Osteoblast (primary cell): ENCODE measurements around the gene PIGBOS1. TPM values are rescaled to one million over a fixed set of nuclear protein-coding genes. Genes with fewer than 3 reads are reported as not detected.
A peak's percentile ranks its signal among the peaks of the same experiment; 100 is the strongest.
"Not testable (repeated sequence)": the region's sequence is repeated elsewhere in the genome, so short reads cannot be mapped to it uniquely, and the experiment has no call there.

Experiments used
- DNase-seq: peaks from one replicate; pipeline ENCODE4 v3.0.0; 2011; ENCODE audit warnings: low spot score, mixed read lengths; ENCODE audit not compliant: insufficient read length; ENCODE audit errors: missing footprints
- H2AFZ ChIP-seq: 2 replicates; pipeline ENCODE4 v1.6.0; 2011; ENCODE audit warnings: mild to moderate bottlenecking, low read length
- H3K27ac ChIP-seq: 2 replicates; pipeline ENCODE4 v1.5.1; 2011; ENCODE audit warnings: mild to moderate bottlenecking, low read depth, low read length, moderate library complexity
- H3K27me3 ChIP-seq: 2 replicates; pipeline ENCODE4 v1.6.0; 2012; ENCODE audit warnings: mild to moderate bottlenecking, control low read depth, inconsistent platforms, low read length, moderate library complexity; ENCODE audit not compliant: insufficient read depth
- H3K36me3 ChIP-seq: 2 replicates; pipeline ENCODE4 v1.5.1; 2011; ENCODE audit warnings: mild to moderate bottlenecking, low read length, control low read depth, moderate library complexity; ENCODE audit not compliant: insufficient read depth
- H3K4me1 ChIP-seq: 2 replicates; pipeline ENCODE4 v1.5.1; 2011; ENCODE audit warnings: mild to moderate bottlenecking, low read length, control low read depth, moderate library complexity; ENCODE audit not compliant: insufficient read depth
- H3K4me2 ChIP-seq: 2 replicates; pipeline ENCODE4 v1.6.0; 2011; ENCODE audit warnings: mild to moderate bottlenecking, low read length; ENCODE audit not compliant: insufficient read depth
- H3K4me3 ChIP-seq: fragments of 200-600 bp; sonication (generic); 3 replicates; pipeline ENCODE4 v1.5.1; 2012; ENCODE audit warnings: mild to moderate bottlenecking, low read length, inconsistent platforms; ENCODE audit not compliant: insufficient read depth
- H3K79me2 ChIP-seq: 2 replicates; pipeline ENCODE4 v1.6.0; 2012; ENCODE audit warnings: mild to moderate bottlenecking, low read length, control low read depth, inconsistent platforms; ENCODE audit not compliant: insufficient read depth
- H3K9me3 ChIP-seq: 2 replicates; pipeline ENCODE4 v1.5.1; 2011; ENCODE audit warnings: low read depth, low read length, control low read depth
- H4K20me1 ChIP-seq: 2 replicates; pipeline ENCODE4 v1.6.0; 2012; ENCODE audit warnings: mild to moderate bottlenecking, low read length, control low read depth; ENCODE audit not compliant: insufficient read depth
- total RNA-seq: library from RNA; depleted of rRNA; stranded (reverse); fragments of >200 nt; gene quantifications from 2 replicates; pipeline ENCODE4 v1.2.3, GENCODE V29; 2012
- TF ChIP-seq, protein P1 (sequence below): IDR thresholded peaks from 2 replicates; pipeline ENCODE4 v1.5.1; 2011; ENCODE audit warnings: mild to moderate bottlenecking, low read depth, low read length, moderate library complexity; ENCODE audit errors: extremely low read depth

PIGBOS1 gene
- total RNA-seq, 1 donor, result 10.5 TPM

DNA sequence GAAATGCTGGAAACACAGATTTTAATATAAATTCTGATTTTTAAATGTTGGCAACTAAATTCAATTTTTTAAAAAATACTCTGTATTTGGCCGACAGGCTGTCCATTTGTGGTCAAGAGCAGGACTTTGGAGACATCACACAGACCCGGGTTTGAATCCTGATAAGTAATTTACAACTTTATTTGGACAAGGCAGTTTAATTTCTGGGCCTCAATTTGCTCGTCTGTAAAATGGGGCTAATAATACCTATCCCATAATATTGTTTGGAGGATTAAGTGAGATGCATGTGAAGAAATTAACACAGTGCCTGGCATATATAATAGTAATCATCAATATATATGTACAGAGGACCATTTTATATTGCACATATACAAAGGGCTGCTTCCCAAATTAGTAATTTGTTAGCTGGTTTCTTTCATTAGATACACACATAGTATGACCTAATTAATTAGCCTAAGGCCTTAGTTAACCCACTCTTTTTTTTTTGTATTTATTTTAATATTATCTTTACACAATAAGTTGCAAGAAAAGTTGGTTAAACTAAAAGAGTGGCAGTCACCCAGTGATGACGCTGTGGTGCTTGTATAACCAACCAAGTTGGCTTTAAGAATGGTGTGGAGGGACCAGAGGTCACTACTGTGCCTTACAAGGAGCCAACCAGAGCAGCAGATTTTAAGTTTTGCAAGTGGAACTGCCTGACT lies 764 bp upstream of the PIGBOS1 start:
- Histone ChIP-seq H3K4me1 (peaks cover 9% of the 10 kb centered on the region), H3K36me3 (no peaks in the 10 kb centered on the region), H3K4me2 (peak overlapping the region; percentile 85), H3K27ac (peak overlapping the region; percentile 97), H3K27me3 (no peaks in the 10 kb centered on the region), H2AFZ (peak overlapping the region; percentile 96), H3K79me2 (peaks cover 42% of the 10 kb centered on the region), H3K4me3 (peak overlapping the region; percentile 96), H4K20me1 (no peaks in the 10 kb centered on the region), H3K9me3 (no peaks in the 10 kb centered on the region)
- DNase-seq, result peak; percentile 78
- TF ChIP-seq, protein P1, sequence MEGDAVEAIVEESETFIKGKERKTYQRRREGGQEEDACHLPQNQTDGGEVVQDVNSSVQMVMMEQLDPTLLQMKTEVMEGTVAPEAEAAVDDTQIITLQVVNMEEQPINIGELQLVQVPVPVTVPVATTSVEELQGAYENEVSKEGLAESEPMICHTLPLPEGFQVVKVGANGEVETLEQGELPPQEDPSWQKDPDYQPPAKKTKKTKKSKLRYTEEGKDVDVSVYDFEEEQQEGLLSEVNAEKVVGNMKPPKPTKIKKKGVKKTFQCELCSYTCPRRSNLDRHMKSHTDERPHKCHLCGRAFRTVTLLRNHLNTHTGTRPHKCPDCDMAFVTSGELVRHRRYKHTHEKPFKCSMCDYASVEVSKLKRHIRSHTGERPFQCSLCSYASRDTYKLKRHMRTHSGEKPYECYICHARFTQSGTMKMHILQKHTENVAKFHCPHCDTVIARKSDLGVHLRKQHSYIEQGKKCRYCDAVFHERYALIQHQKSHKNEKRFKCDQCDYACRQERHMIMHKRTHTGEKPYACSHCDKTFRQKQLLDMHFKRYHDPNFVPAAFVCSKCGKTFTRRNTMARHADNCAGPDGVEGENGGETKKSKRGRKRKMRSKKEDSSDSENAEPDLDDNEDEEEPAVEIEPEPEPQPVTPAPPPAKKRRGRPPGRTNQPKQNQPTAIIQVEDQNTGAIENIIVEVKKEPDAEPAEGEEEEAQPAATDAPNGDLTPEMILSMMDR, result no peak

DNA sequence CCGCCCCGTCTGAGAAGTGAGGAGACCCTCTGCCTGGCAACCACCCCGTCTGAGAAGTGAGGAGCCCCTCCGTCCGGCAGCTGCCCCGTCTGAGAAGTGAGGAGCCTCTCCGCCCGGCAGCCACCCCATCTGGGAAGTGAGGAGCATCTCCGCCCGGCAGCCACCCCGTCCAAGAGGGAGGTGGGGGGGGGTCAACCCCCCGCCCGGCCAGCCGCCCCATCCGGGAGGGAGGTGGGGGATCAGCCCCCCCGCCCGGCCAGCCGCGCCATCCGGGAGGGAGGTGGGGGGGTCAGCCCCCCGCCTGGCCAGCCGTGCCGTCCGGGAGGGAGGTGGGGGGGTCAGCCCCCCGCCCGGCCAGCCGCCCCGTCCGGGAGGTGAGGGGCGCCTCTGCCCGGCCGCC lies 16.1 kb downstream of the PIGBOS1 start:
- H3K36me3 ChIP-seq, H3K4me2 ChIP-seq, H3K27me3 ChIP-seq, H3K9me3 ChIP-seq, H4K20me1 ChIP-seq, H3K4me1 ChIP-seq, H3K79me2 ChIP-seq, H3K27ac ChIP-seq, H2AFZ ChIP-seq, DNase-seq, H3K4me3 ChIP-seq: not testable (repeated sequence)

GRCh38 chr15:55297315-55297714 lies 21.6 kb downstream of the PIGBOS1 start:
- DNase-seq, result no peak
- Histone ChIP-seq H3K4me2 (no peak overlapping the region), H3K36me3 (no peaks in the 10 kb centered on the region), H4K20me1 (no peaks in the 10 kb centered on the region), H3K27ac (no peak overlapping the region), H3K9me3 (no peaks in the 10 kb centered on the region), H3K27me3 (no peaks in the 10 kb centered on the region), H3K4me1 (no peaks in the 10 kb centered on the region), H3K79me2 (no peaks in the 10 kb centered on the region), H3K4me3 (no peak overlapping the region), H2AFZ (no peak overlapping the region)
- TF ChIP-seq, protein P1, result no peak

DNA sequence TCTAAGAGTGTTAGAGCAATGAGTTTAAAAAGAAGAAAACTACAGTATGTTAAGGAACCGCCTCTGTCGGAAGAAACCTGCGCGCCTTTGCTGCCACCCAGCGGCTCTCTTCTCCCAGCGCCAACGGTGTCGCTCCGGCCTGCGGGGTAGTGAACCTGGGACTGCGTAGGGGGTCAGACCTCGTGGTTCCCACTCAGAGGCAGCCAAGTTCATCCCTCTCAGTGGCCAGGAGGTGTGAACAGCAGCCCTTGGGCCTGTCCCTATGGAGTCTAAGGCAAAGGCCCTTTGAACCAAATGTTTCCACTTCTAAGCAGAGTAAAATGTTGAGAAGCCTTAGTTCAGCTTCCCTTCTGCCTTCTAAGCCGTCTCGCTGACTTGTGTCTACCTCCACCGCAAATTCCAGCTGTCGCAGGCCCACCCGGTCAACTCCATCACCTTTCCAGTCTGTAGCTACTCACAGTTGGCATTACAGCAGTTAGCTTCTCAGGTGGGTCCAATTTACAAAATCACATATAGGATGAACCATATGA lies 28.3 kb downstream of the PIGBOS1 start:
- Histone ChIP-seq H3K27me3 (no peaks in the 10 kb centered on the region), H3K79me2 (peaks cover 7% of the 10 kb centered on the region), H3K27ac (peak overlapping the region; percentile 83)

More for the DNA sequence above, 28.3 kb downstream of the PIGBOS1 start:
- peak; percentile 94 for DNase-seq
- no peaks in the 10 kb centered on the region for H3K36me3 ChIP-seq
- H3K4me3 ChIP-seq, result peak overlapping the region; percentile 95
- H2AFZ ChIP-seq, result peak overlapping the region; percentile 98
- H3K9me3 ChIP-seq, result no peaks in the 10 kb centered on the region
- H3K4me1 ChIP-seq, result peaks cover 4% of the 10 kb centered on the region
- TF ChIP-seq, protein P1, result peak; percentile 92
- H3K4me2 ChIP-seq, result peak overlapping the region; percentile 93
- H4K20me1 ChIP-seq, result no peaks in the 10 kb centered on the region
